ENCODE data around the gene PTPRA.

PTPRA gene

DNA sequence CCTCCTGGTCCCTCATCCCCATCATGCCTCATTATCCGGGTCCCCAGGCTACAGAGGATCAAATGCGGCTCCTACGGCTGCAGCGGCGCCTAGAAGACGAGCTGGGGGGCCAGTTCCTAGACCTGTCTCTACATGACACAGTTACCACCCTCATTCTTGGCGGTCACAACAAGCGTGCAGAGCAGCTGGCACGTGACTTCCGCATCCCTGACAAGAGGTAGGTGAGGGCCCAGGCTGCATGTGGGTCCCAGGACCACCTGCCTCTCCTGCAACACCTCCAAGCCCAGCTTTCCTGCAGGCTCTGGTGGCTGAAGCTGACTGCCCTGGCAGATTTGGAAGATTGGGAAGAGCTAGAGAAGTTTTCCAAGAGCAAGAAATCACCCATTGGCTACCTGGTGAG is 8.2 kb upstream of the PTPRA start:
- DNase-seq (ENCODE audit: extremely low spot score) = no peak
- CTCF ChIA-PET = interaction anchor here (0.9 to 2.0 kb wide), 7 partner anchors 8 to 118 kb away, joined by 3 to 9 read pairs (median 4); partner anchors contain the start of gene PTPRA
- POLR2A ChIA-PET = interaction anchor here (0.5 kb wide), 1 partner anchor 82 kb away, joined by 5 read pairs; no protein-coding TSS in a partner anchor
- TF ChIP-seq CTCF (IDR thresholded peaks at IDR 0.05; ENCODE audit: control extremely low read depth, extremely low read depth, low read depth, missing control alignments) = no peak

GRCh38 chr20:2865630-2866029 is 7.7 kb upstream of the PTPRA start:
- ChIA-PET CTCF (interaction anchor here (0.9 to 1.8 kb wide), 6 partner anchors 11 to 118 kb away, joined by 3 to 8 read pairs (median 4); no protein-coding TSS in a partner anchor), POLR2A (no interaction called here)
- no peak for DNase-seq (ENCODE audit: extremely low spot score)
- peak; percentile 29 for TF ChIP-seq CTCF (IDR thresholded peaks at IDR 0.05; ENCODE audit: control extremely low read depth, extremely low read depth, low read depth, missing control alignments)

GRCh38 chr20:2866236-2866635 is 7.0 kb upstream of the PTPRA start:
- ChIA-PET CTCF (interaction anchor here (1.4 to 1.8 kb wide), 2 partner anchors 14 to 19 kb away, joined by 3 to 8 read pairs; no protein-coding TSS in a partner anchor), POLR2A (no interaction called here)
- no peak for DNase-seq (ENCODE audit: extremely low spot score)

GRCh38 chr20:2867081-2867864 is 6.0 kb upstream of the PTPRA start:
- ChIA-PET CTCF (interaction anchor here (1.8 kb wide), 1 partner anchor 15 kb away, joined by 8 read pairs; no protein-coding TSS in a partner anchor), POLR2A (no interaction called here)
- no peak for DNase-seq (ENCODE audit: extremely low spot score)
- TF ChIP-seq CTCF (IDR thresholded peaks at IDR 0.05; ENCODE audit: control extremely low read depth, extremely low read depth, low read depth, missing control alignments) = no peak

More at GRCh38 chr20:2866236-2866635, 7.0 kb upstream of the PTPRA start:
- no peak for TF ChIP-seq CTCF (IDR thresholded peaks at IDR 0.05; ENCODE audit: control extremely low read depth, extremely low read depth, low read depth, missing control alignments)

- POLR2A ChIA-PET = no interaction called here
- CTCF ChIA-PET = no interaction called here
Measured at GRCh38 chr20:2869381-2869780, 3.9 kb upstream of the PTPRA start.

GRCh38 chr20:2871111-2871465 is 2.2 kb upstream of the PTPRA start:
- no peak for DNase-seq (ENCODE audit: extremely low spot score)
- ChIA-PET POLR2A (no interaction called here), CTCF (interaction anchor here (1.0 to 2.3 kb wide), 6 partner anchors 12 to 130 kb away, joined by 3 to 7 read pairs (median 4); no protein-coding TSS in a partner anchor)
- no peak for TF ChIP-seq CTCF (IDR thresholded peaks at IDR 0.05; ENCODE audit: control extremely low read depth, extremely low read depth, low read depth, missing control alignments)

More at GRCh38 chr20:2869381-2869780, 3.9 kb upstream of the PTPRA start:
- no peak for DNase-seq (ENCODE audit: extremely low spot score)
- no peak for TF ChIP-seq CTCF (IDR thresholded peaks at IDR 0.05; ENCODE audit: control extremely low read depth, extremely low read depth, low read depth, missing control alignments)
